RWPE1 (cell line): ENCODE results near the gene GALNTL6.
"Not testable (repeated sequence)": the region's sequence is repeated elsewhere in the genome, so short reads cannot be mapped to it uniquely, and the experiment has no call there.

ENCODE experiments used
- CTCF ChIA-PET: fragments of 350-600 bp; sonication (Branson Sonifier 250); formaldehyde crosslinking; extraction: SDS; loops from one replicate; lab custom pipeline; 2021; lab: Yijun Ruan, JAX
- POLR2A ChIA-PET: fragments of 400-600 bp; formaldehyde crosslinking; extraction: SDS; loops from one replicate; lab custom pipeline; 2020; ENCODE audit warnings: antibody characterized with exemption; ENCODE audit not compliant: low non-redundant PET; lab: Yijun Ruan, JAX
- DNase-seq: peaks from one replicate; pipeline ENCODE4 v3.0.0; 2012; ENCODE audit warnings: low spot score
- H3K27ac ChIP-seq: fragments of 450-650 bp; 2 replicates; pipeline ENCODE4 v1.5.1; 2017
- CTCF ChIP-seq: fragments of 450-650 bp; conservative IDR thresholded peaks from 2 replicates; pipeline ENCODE4 v1.5.1; 2017; ENCODE audit warnings: low read depth, mild to moderate bottlenecking

GALNTL6 gene

GRCh38 chr4:172874944-172875343 is 1061.7 kb downstream of the GALNTL6 start:
- POLR2A ChIA-PET: no interaction called here
- CTCF ChIA-PET: no interaction called here

GRCh38 chr4:172876394-172876793 is 1063.2 kb downstream of the GALNTL6 start:
- ChIA-PET CTCF (interaction anchor here (0.7 kb wide), 1 partner anchor 410 kb away, joined by 3 read pairs; no protein-coding TSS in a partner anchor), POLR2A (no interaction called here)
- no peak overlapping the region for H3K27ac ChIP-seq
- no peak for TF ChIP-seq CTCF
- no peak for DNase-seq

More at GRCh38 chr4:172874944-172875343, 1061.7 kb downstream of the GALNTL6 start:
- DNase-seq: no peak
- no peak overlapping the region for H3K27ac ChIP-seq
- TF ChIP-seq CTCF: no peak

DNA sequence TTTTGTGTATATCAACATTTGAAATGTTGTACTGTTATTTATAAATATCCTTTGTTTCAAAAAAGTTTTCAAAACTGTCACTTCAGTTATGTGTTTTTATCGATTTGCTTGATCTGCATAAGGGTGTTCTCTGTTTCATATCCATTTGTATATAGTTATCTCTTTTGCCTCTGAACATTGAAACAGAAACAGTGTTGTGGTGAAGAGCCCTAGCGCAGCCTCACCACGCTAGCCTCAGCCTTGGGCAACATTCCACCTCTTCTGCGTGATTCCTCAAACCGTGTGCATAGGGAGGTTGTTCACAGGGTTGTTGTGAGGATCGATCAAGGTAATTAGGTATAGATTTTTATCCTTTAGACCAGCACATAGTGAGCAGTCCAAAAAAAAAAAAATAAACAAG is 1068.4 kb downstream of the GALNTL6 start:
- H3K27ac ChIP-seq: no peak overlapping the region
- POLR2A ChIA-PET: no interaction called here

DNA sequence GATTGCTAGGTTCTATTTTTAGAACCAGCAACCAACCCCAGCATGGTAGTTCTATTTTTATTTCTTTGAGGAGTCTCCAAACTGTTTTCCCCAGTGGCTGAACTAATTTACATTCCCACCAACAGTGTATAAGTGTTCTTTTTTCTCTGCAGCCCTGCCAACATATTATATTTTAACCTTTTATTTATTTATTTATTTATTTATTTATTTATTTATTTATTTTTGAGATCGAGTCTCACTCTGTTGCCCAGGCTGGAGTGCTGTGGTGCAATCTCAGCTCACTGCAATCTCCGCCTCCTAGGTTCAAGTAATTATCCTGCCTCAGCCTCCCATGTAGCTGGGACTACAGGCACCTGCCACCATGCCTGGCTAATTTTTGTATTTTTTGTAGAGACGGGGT is 1074.2 kb downstream of the GALNTL6 start:
- CTCF ChIA-PET, POLR2A ChIA-PET, DNase-seq, H3K27ac ChIP-seq: not testable (repeated sequence)

More for the DNA sequence above, 1068.4 kb downstream of the GALNTL6 start:
- DNase-seq: no peak
- no peak for TF ChIP-seq CTCF
- CTCF ChIA-PET: no interaction called here

- CTCF ChIA-PET: no interaction called here
- no peak overlapping the region for H3K27ac ChIP-seq
- POLR2A ChIA-PET: no interaction called here
- DNase-seq: no peak
- no peak for TF ChIP-seq CTCF
Observed at GRCh38 chr4:172887959-172888358, 1074.8 kb downstream of the GALNTL6 start.

- no peak for TF ChIP-seq CTCF
- ChIA-PET CTCF (interaction anchor here (0.7 kb wide), 2 partner anchors 8 to 207 kb away, joined by 3 read pairs; no protein-coding TSS in a partner anchor), POLR2A (no interaction called here)
Observed at GRCh38 chr4:172892300-172892699, 1079.1 kb downstream of the GALNTL6 start.

GRCh38 chr4:172895699-172896098 is 1082.5 kb downstream of the GALNTL6 start:
- ChIA-PET CTCF (interaction anchor here (0.7 kb wide), 1 partner anchor 118 kb away, joined by 3 read pairs; no protein-coding TSS in a partner anchor), POLR2A (no interaction called here)
- H3K27ac ChIP-seq: no peak overlapping the region
- TF ChIP-seq CTCF: no peak
- DNase-seq: no peak

More at GRCh38 chr4:172892300-172892699, 1079.1 kb downstream of the GALNTL6 start:
- DNase-seq: no peak
- H3K27ac ChIP-seq: no peak overlapping the region
